Neutrophil (primary cell): Measurements from ENCODE around the gene ZNF326.

Experiments used
- H3K27ac ChIP-seq: fragments of 200-600 bp; sonication (generic); 2 replicates; pipeline ENCODE4 v1.5.1; 2016; ENCODE audit warnings: mild to moderate bottlenecking, moderate library complexity
- H3K27me3 ChIP-seq: fragments of 200-600 bp; sonication (generic); 2 replicates; pipeline ENCODE4 v1.6.0; 2016; ENCODE audit warnings: mild to moderate bottlenecking
- H3K36me3 ChIP-seq: fragments of 200-600 bp; sonication (generic); 2 replicates; pipeline ENCODE4 v1.5.1; 2017
- H3K4me1 ChIP-seq, 2 experiments: fragments of 200-600 bp in 1 of 2; sonication (generic) in 1 of 2; 1 replicate in 1 of 2; 2 replicates in 1 of 2; pipeline versions ENCODE4 v1.5.1 to v1.6.1; 2013 to 2016; ENCODE audit warnings: low read depth in 1 of 2, low read length in 1 of 2, mild to moderate bottlenecking in 1 of 2, moderate library complexity in 1 of 2; ENCODE audit not compliant: control insufficient read depth in 1 of 2, insufficient read depth in 1 of 2
- H3K4me3 ChIP-seq, 2 experiments: fragments of 200-600 bp in 1 of 2; sonication (generic) in 1 of 2; 1 replicate in 1 of 2; 2 replicates in 1 of 2; pipeline ENCODE4 v1.5.1; 2013 to 2016; ENCODE audit warnings: low read depth in 1 of 2, low read length in 1 of 2, mild to moderate bottlenecking in 1 of 2, moderate library complexity in 1 of 2
- H3K9me3 ChIP-seq: fragments of 200-600 bp; sonication (generic); 2 replicates; pipeline ENCODE4 v1.5.1; 2016
- TF ChIP-seq, protein P1 (sequence below): fragments of 200-600 bp; sonication (generic); IDR thresholded peaks from 2 replicates; pipeline ENCODE4 v1.5.1; 2016; ENCODE audit warnings: antibody characterized with exemption

Gene ZNF326

GRCh38 chr1:89971600-89971999 is 23.3 kb upstream of the ZNF326 start:
- TF ChIP-seq, protein P1, sequence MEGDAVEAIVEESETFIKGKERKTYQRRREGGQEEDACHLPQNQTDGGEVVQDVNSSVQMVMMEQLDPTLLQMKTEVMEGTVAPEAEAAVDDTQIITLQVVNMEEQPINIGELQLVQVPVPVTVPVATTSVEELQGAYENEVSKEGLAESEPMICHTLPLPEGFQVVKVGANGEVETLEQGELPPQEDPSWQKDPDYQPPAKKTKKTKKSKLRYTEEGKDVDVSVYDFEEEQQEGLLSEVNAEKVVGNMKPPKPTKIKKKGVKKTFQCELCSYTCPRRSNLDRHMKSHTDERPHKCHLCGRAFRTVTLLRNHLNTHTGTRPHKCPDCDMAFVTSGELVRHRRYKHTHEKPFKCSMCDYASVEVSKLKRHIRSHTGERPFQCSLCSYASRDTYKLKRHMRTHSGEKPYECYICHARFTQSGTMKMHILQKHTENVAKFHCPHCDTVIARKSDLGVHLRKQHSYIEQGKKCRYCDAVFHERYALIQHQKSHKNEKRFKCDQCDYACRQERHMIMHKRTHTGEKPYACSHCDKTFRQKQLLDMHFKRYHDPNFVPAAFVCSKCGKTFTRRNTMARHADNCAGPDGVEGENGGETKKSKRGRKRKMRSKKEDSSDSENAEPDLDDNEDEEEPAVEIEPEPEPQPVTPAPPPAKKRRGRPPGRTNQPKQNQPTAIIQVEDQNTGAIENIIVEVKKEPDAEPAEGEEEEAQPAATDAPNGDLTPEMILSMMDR, result no peak
- no peak overlapping the region for H3K27ac ChIP-seq
- H3K4me3 ChIP-seq, result no peak overlapping the region
- H3K36me3 ChIP-seq, result no peaks in the 10 kb centered on the region
- peaks cover 0 to 5% of the 10 kb centered on the region in 2 experiments for H3K4me1 ChIP-seq
- H3K9me3 ChIP-seq, result no peaks in the 10 kb centered on the region
- no peaks in the 10 kb centered on the region for H3K27me3 ChIP-seq

DNA sequence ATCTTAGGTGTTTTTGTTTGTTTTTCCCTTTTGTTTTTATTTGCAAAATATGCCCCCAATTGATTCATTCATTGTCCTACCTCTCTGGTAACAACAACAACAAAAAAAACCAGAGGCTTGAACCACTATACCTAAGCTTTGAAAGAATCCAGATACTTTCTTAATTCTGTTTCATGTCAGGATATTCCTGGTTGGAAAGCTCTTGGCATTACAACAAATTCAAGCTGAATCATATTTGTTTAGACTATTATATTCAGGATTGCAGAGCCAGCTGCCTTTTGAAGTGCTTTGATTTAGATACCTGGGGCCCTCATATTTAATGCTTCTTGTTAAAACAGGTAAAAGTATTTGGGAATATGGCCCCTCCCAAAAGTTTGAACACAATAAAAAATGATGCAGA is 22.9 kb upstream of the ZNF326 start:
- no peaks in the 10 kb centered on the region for H3K9me3 ChIP-seq
- peaks cover 0 to 5% of the 10 kb centered on the region in 2 experiments for H3K4me1 ChIP-seq

GRCh38 chr1:89973471-89974127 is 21.3 kb upstream of the ZNF326 start:
- H3K4me1 ChIP-seq, result peaks cover 0 to 5% of the 10 kb centered on the region in 2 experiments
- no peaks in the 10 kb centered on the region for H3K9me3 ChIP-seq
- no peak overlapping the region for H3K4me3 ChIP-seq
- no peaks in the 10 kb centered on the region for H3K36me3 ChIP-seq
- TF ChIP-seq, protein P1, result no peak
- H3K27ac ChIP-seq, result no peak overlapping the region
- H3K27me3 ChIP-seq, result no peaks in the 10 kb centered on the region

More for the DNA sequence above, 22.9 kb upstream of the ZNF326 start:
- H3K27ac ChIP-seq, result no peak overlapping the region
- H3K4me3 ChIP-seq, result no peak overlapping the region
- TF ChIP-seq, protein P1, result no peak
- H3K27me3 ChIP-seq, result no peaks in the 10 kb centered on the region
- H3K36me3 ChIP-seq, result no peaks in the 10 kb centered on the region

DNA sequence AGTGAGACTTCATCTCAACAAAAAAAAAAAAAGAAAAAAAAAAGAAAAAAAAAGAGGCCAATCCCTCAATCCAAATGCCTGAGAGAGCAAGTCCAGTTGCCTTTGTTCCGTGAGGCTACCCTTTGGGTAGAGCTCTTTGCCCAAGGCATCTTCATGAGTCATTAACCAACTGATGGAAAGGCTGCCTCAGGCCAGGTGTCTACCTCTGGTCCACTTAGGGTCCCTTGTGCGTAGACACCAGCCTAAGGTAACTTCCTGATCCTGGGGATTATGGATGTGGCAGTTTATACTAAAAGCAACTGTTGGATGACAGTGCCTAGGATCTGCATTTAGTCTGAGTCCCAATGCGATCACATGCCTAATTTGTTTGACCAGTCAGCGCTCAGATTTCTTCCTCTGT is 20.7 kb upstream of the ZNF326 start:
- no peaks in the 10 kb centered on the region for H3K36me3 ChIP-seq
- TF ChIP-seq, protein P1, result no peak
- H3K27ac ChIP-seq, result no peak overlapping the region
- no peaks in the 10 kb centered on the region for H3K9me3 ChIP-seq
- H3K27me3 ChIP-seq, result no peaks in the 10 kb centered on the region
- peaks cover 0 to 5% of the 10 kb centered on the region in 2 experiments for H3K4me1 ChIP-seq
- H3K4me3 ChIP-seq, result no peak overlapping the region

GRCh38 chr1:89974696-89975470 is 20.0 kb upstream of the ZNF326 start:
- no peak overlapping the region for H3K27ac ChIP-seq
- no peak overlapping the region for H3K4me3 ChIP-seq

More at GRCh38 chr1:89974696-89975470, 20.0 kb upstream of the ZNF326 start:
- no peaks in the 10 kb centered on the region for H3K36me3 ChIP-seq
- TF ChIP-seq, protein P1, result no peak
- no peaks in the 10 kb centered on the region for H3K27me3 ChIP-seq
- peaks cover 0 to 5% of the 10 kb centered on the region in 2 experiments for H3K4me1 ChIP-seq
- H3K9me3 ChIP-seq, result no peaks in the 10 kb centered on the region
